HepG2 (cell line): ENCODE results near the gene TUT1. TPM values are rescaled to one million over a fixed set of nuclear protein-coding genes. Genes with fewer than 3 reads are reported as not detected.

Experiments used
- CBX5 ChIP-seq: sonication (generic); formaldehyde crosslinking; IDR thresholded peaks from 2 replicates; pipeline ENCODE4 v1.4.0; 2020; ENCODE audit warnings: missing genetic modification reagents, borderline replicate concordance
- CHD4 ChIP-seq: fragments of 200-600 bp; sonication (generic); IDR thresholded peaks from 2 replicates; pipeline ENCODE4 v1.7.0; 2017; ENCODE audit warnings: mild to moderate bottlenecking, low read length, borderline replicate concordance
- FOXK1 ChIP-seq: sonication (generic); formaldehyde crosslinking; IDR thresholded peaks from 2 replicates; pipeline ENCODE4 v1.4.0; 2020; ENCODE audit warnings: low read depth, missing genetic modification reagents, borderline replicate concordance
- KAT7 ChIP-seq: IDR thresholded peaks from 2 replicates; pipeline ENCODE4 v1.6.1; 2018; ENCODE audit warnings: borderline replicate concordance, missing compliant biosample characterization
- MIER3 ChIP-seq: IDR thresholded peaks from 2 replicates; pipeline ENCODE4 v1.6.1; 2016; ENCODE audit warnings: missing compliant biosample characterization, borderline replicate concordance
- NFE2 ChIP-seq: sonication (generic); formaldehyde crosslinking; IDR thresholded peaks from 2 replicates; pipeline ENCODE4 v1.4.0; 2020; ENCODE audit warnings: missing genetic modification reagents
- NFE2L1 ChIP-seq: sonication (generic); formaldehyde crosslinking; IDR thresholded peaks from 2 replicates; pipeline ENCODE4 v1.4.0; 2020; ENCODE audit warnings: missing genetic modification reagents, mild to moderate bottlenecking, borderline replicate concordance
- RORA ChIP-seq: sonication (generic); formaldehyde crosslinking; IDR thresholded peaks from 2 replicates; pipeline ENCODE4 v1.5.0; 2020; ENCODE audit warnings: mild to moderate bottlenecking, missing genetic modification reagents, moderate library complexity
- SIX1 ChIP-seq: sonication (generic); formaldehyde crosslinking; IDR thresholded peaks from 2 replicates; pipeline ENCODE4 v1.4.0; 2020; ENCODE audit warnings: missing genetic modification reagents, borderline replicate concordance
- SMC3 ChIP-seq: IDR thresholded peaks from 2 replicates; pipeline ENCODE4 v1.6.1; 2011; ENCODE audit warnings: low read length, improper control_type of control experiment
- U2AF1 ChIP-seq: fragments of 200-400 bp; formaldehyde crosslinking; optimal IDR thresholded peaks from 2 replicates; pipeline ENCODE3; 2017; ENCODE audit warnings: mild to moderate bottlenecking, low read depth, low read length
- ZNF12 ChIP-seq: sonication (generic); formaldehyde crosslinking; IDR thresholded peaks from 2 replicates; pipeline ENCODE4 v1.5.0; 2020; ENCODE audit warnings: missing genetic modification reagents
- polyA plus RNA-seq, 8 experiments: library from polyadenylated mRNA; depleted of rRNA in 3 of 8; stranded (reverse) in 7 of 8; unstranded in 1 of 8; fragments of >200 nt; fragmentation: Illumina TruSeq in 4 of 8; extraction: Trizol in 4 of 8; gene quantifications; 2 replicates each; pipeline versions ENCODE4 v1.2.1 to v1.2.3, GENCODE V29; 2011 to 2016; ENCODE audit warnings: low read depth in 4 of 8, missing spikeins in 1 of 8, mixed read lengths in 1 of 8; ENCODE audit not compliant: insufficient read depth in 1 of 8
- total RNA-seq, 5 experiments: library from RNA; depleted of rRNA; stranded (reverse); fragments of >200 nt; fragmentation: Illumina TruSeq; extraction: Trizol; gene quantifications; 2 replicates each; pipeline ENCODE4 v1.2.3, GENCODE V29; 2016; ENCODE audit warnings: low read depth in 1 of 5
- TF ChIP-seq, protein P1 (sequence below): sonication (generic); formaldehyde crosslinking; IDR thresholded peaks from 2 replicates; pipeline ENCODE4 v1.4.0; 2020; ENCODE audit warnings: mild to moderate bottlenecking, missing genetic modification reagents
- TF ChIP-seq, protein P2 (sequence below): sonication (generic); formaldehyde crosslinking; IDR thresholded peaks from 2 replicates; pipeline ENCODE4 v1.8.0; 2022; ENCODE audit warnings: mild to moderate bottlenecking, missing genetic modification reagents, moderate library complexity
- TF ChIP-seq, protein P3 (sequence below): sonication (generic); formaldehyde crosslinking; IDR thresholded peaks from 2 replicates; pipeline ENCODE4 v1.8.0; 2022; ENCODE audit warnings: mild to moderate bottlenecking, missing genetic modification reagents; ENCODE audit not compliant: insufficient replicate concordance
- TF ChIP-seq, protein P4 (sequence below): sonication (generic); formaldehyde crosslinking; conservative IDR thresholded peaks from 2 replicates; pipeline ENCODE4 v1.8.1; 2023; ENCODE audit warnings: missing genetic modification reagents
- TF ChIP-seq, protein P5 (sequence below): sonication (generic); formaldehyde crosslinking; IDR thresholded peaks from 2 replicates; pipeline ENCODE4 v1.4.0; 2020; ENCODE audit warnings: mild to moderate bottlenecking, missing genetic modification reagents
- TF ChIP-seq, protein P6 (sequence below): sonication (generic); formaldehyde crosslinking; IDR thresholded peaks from 2 replicates; pipeline ENCODE4 v1.4.0; 2020; ENCODE audit warnings: missing genetic modification reagents, mild to moderate bottlenecking, borderline replicate concordance
- TF ChIP-seq, protein P7 (sequence below): sonication (generic); formaldehyde crosslinking; IDR thresholded peaks from 2 replicates; pipeline ENCODE4 v1.5.0; 2020; ENCODE audit warnings: mild to moderate bottlenecking, missing genetic modification reagents
- TF ChIP-seq, protein P8 (sequence below): sonication (generic); formaldehyde crosslinking; IDR thresholded peaks from 2 replicates; pipeline ENCODE4 v1.4.0; 2020; ENCODE audit warnings: missing genetic modification reagents

Gene TUT1
- total and polyA plus RNA-seq, 2 of the 13 experiments (the other 11 are each of a cell fraction or from before 2014, with no cell fraction given), result 9.7 to 14.3 TPM

DNA sequence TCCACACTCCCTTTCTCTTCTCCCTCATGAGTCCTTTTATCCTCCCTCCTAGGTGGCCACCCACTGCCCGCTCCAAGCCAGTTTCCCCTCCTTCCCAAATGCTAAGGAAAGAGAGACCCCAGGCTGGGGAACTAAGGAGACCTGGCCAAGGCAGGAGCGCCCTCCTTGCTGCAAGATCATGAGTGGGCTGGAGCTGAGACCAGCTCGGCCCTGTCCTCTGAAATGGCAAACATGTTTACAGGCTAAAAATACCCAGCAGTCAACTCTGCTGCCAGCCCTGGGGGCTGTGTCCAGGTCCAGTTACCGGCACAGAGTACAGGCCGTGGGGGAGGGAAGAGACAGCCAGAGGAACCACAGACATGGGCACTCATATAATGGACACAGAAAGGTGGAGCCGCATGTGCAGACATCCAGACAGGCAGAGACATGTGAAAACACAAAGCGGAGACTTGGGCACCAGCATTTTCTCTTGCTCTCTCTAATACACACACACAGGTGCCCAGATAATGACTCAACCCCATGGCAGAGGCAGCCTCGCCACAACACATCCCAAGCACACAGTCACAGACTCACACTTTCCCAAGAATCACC, 43.5 kb downstream of the TUT1 start (continued):
- TF ChIP-seq, protein P1, sequence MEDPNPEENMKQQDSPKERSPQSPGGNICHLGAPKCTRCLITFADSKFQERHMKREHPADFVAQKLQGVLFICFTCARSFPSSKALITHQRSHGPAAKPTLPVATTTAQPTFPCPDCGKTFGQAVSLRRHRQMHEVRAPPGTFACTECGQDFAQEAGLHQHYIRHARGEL (CRISPR knock-in tag), result no peak; the same call in 1 of the 2 replicates
- 0 out of 2 replicates have a peak, but pooled peaks have one; percentile 11 for TF ChIP-seq KAT7 (CRISPR knock-in tag)
- TF ChIP-seq RORA (CRISPR knock-in tag), result no peak
- no peak for TF ChIP-seq CHD4
- TF ChIP-seq, protein P2, sequence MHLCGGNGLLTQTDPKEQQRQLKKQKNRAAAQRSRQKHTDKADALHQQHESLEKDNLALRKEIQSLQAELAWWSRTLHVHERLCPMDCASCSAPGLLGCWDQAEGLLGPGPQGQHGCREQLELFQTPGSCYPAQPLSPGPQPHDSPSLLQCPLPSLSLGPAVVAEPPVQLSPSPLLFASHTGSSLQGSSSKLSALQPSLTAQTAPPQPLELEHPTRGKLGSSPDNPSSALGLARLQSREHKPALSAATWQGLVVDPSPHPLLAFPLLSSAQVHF (CRISPR knock-in tag), result no peak
- TF ChIP-seq, protein P3, sequence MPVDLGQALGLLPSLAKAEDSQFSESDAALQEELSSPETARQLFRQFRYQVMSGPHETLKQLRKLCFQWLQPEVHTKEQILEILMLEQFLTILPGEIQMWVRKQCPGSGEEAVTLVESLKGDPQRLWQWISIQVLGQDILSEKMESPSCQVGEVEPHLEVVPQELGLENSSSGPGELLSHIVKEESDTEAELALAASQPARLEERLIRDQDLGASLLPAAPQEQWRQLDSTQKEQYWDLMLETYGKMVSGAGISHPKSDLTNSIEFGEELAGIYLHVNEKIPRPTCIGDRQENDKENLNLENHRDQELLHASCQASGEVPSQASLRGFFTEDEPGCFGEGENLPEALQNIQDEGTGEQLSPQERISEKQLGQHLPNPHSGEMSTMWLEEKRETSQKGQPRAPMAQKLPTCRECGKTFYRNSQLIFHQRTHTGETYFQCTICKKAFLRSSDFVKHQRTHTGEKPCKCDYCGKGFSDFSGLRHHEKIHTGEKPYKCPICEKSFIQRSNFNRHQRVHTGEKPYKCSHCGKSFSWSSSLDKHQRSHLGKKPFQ, result peak; percentile 71
- peak; percentile 82; the same call in 1 of the 2 replicates for TF ChIP-seq FOXK1 (CRISPR knock-in tag)
- TF ChIP-seq SIX1, result peak; percentile 50; the same call in 1 of the 2 replicates
- peak; percentile 33; the same call in 1 of the 2 replicates for TF ChIP-seq CBX5 (CRISPR knock-in tag)
- TF ChIP-seq SMC3, result no peak
- TF ChIP-seq ZNF12 (CRISPR knock-in tag), result no peak
- TF ChIP-seq, protein P4, sequence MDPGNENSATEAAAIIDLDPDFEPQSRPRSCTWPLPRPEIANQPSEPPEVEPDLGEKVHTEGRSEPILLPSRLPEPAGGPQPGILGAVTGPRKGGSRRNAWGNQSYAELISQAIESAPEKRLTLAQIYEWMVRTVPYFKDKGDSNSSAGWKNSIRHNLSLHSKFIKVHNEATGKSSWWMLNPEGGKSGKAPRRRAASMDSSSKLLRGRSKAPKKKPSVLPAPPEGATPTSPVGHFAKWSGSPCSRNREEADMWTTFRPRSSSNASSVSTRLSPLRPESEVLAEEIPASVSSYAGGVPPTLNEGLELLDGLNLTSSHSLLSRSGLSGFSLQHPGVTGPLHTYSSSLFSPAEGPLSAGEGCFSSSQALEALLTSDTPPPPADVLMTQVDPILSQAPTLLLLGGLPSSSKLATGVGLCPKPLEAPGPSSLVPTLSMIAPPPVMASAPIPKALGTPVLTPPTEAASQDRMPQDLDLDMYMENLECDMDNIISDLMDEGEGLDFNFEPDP, result no peak
- no peak for TF ChIP-seq U2AF1
- 0 out of 2 replicates have a peak, but pooled peaks have one; percentile 33 for TF ChIP-seq MIER3 (CRISPR knock-in tag)
- TF ChIP-seq, protein P5, sequence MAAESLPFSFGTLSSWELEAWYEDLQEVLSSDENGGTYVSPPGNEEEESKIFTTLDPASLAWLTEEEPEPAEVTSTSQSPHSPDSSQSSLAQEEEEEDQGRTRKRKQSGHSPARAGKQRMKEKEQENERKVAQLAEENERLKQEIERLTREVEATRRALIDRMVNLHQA (CRISPR knock-in tag), result no peak
- TF ChIP-seq, protein P6, sequence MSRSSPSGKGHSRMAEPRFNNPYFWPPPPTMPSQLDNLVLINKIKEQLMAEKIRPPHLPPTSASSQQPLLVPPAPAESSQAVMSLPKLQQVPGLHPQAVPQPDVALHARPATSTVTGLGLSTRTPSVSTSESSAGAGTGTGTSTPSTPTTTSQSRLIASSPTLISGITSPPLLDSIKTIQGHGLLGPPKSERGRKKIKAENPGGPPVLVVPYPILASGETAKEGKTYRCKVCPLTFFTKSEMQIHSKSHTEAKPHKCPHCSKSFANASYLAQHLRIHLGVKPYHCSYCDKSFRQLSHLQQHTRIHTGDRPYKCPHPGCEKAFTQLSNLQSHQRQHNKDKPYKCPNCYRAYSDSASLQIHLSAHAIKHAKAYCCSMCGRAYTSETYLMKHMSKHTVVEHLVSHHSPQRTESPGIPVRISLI (CRISPR knock-in tag), result peak; percentile 39; the same call in 1 of the 2 replicates
- TF ChIP-seq NFE2 (CRISPR knock-in tag), result no peak
- TF ChIP-seq, protein P7, sequence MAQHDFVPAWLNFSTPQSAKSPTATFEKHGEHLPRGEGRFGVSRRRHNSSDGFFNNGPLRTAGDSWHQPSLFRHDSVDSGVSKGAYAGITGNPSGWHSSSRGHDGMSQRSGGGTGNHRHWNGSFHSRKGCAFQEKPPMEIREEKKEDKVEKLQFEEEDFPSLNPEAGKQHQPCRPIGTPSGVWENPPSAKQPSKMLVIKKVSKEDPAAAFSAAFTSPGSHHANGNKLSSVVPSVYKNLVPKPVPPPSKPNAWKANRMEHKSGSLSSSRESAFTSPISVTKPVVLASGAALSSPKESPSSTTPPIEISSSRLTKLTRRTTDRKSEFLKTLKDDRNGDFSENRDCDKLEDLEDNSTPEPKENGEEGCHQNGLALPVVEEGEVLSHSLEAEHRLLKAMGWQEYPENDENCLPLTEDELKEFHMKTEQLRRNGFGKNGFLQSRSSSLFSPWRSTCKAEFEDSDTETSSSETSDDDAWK, result no peak
- TF ChIP-seq NFE2L1 (CRISPR knock-in tag), result no peak
- TF ChIP-seq, protein P8, sequence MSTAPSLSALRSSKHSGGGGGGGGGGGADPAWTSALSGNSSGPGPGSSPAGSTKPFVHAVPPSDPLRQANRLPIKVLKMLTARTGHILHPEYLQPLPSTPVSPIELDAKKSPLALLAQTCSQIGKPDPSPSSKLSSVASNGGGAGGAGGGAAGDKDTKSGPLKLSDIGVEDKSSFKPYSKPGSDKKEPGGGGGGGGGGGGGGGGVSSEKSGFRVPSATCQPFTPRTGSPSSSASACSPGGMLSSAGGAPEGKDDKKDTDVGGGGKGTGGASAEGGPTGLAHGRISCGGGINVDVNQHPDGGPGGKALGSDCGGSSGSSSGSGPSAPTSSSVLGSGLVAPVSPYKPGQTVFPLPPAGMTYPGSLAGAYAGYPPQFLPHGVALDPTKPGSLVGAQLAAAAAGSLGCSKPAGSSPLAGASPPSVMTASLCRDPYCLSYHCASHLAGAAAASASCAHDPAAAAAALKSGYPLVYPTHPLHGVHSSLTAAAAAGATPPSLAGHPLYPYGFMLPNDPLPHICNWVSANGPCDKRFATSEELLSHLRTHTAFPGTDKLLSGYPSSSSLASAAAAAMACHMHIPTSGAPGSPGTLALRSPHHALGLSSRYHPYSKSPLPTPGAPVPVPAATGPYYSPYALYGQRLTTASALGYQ (CRISPR knock-in tag), result no peak
